NCI-H748 (cell line): ENCODE measurements around the gene GRK4.
"Not testable (repeated sequence)": the region's sequence is repeated elsewhere in the genome, so short reads cannot be mapped to it uniquely, and the experiment has no call there.

ENCODE experiments used
- DNase-seq: peaks from one replicate; lab custom pipeline; 2025; ENCODE audit not compliant: unreplicated experiment; lab: John Stamatoyannopoulos, UW

Gene GRK4

GRCh38 chr4:2963175-2963965 is at the start of gene GRK4, which contains the start of gene NOP14:
Gene GRK4, plus strand, starts transcription at chr4:2963571. Its CDS starts 500 bp downstream, at chr4:2964071.
Gene NOP14, minus strand, starts transcription at chr4:2963406. Its CDS starts 87 bp downstream, at chr4:2963319.
- DNase-seq, result peak; percentile 90

GRCh38 chr4:2914256-2915126 is 48.9 kb upstream of the GRK4 start:
- DNase-seq, result no peak

GRCh38 chr4:2915789-2916188 is 47.6 kb upstream of the GRK4 start:
- no peak for DNase-seq

- not testable (repeated sequence) for DNase-seq
These were observed 46.7 kb upstream of the GRK4 start for GRCh38 chr4:2916696-2917095.

GRCh38 chr4:2918300-2918699 is 45.1 kb upstream of the GRK4 start:
- not testable (repeated sequence) for DNase-seq

GRCh38 chr4:2918714-2919113 is 44.7 kb upstream of the GRK4 start:
- DNase-seq, result not testable (repeated sequence)

- DNase-seq, result peak; percentile 12
These were observed 40.8 kb upstream of the GRK4 start for GRCh38 chr4:2922453-2923101.

GRCh38 chr4:2923141-2923551 is 40.2 kb upstream of the GRK4 start:
- no peak for DNase-seq

GRCh38 chr4:2923668-2924173 is 39.6 kb upstream of the GRK4 start:
- no peak for DNase-seq

GRCh38 chr4:2924286-2924685 is 39.1 kb upstream of the GRK4 start:
- no peak for DNase-seq

- no peak for DNase-seq
These were observed 38.5 kb upstream of the GRK4 start for GRCh38 chr4:2924765-2925301.

GRCh38 chr4:2925496-2925895 is 37.9 kb upstream of the GRK4 start:
- DNase-seq, result no peak

- no peak for DNase-seq
These were observed 37.2 kb upstream of the GRK4 start for GRCh38 chr4:2925931-2926860.

- no peak for DNase-seq
These were observed 36.2 kb upstream of the GRK4 start for GRCh38 chr4:2927016-2927695.

- DNase-seq, result no peak
These were observed 35.7 kb upstream of the GRK4 start for GRCh38 chr4:2927696-2928075.

GRCh38 chr4:2928242-2929176 is 34.9 kb upstream of the GRK4 start:
- no peak for DNase-seq

GRCh38 chr4:2929469-2929868 is 33.9 kb upstream of the GRK4 start:
- DNase-seq, result no peak

- no peak for DNase-seq
These were observed 33.1 kb upstream of the GRK4 start for GRCh38 chr4:2930135-2930757.
